HepG2 (cell line): Measurements from ENCODE around the gene GIPC1. TPM values are rescaled to one million over a fixed set of nuclear protein-coding genes. Genes with fewer than 3 reads are reported as not detected.

Experiments
- ATAC-seq: fragments of 200-7000 bp; cut with Tn5 transposase; 3 replicates; pipeline ENCODE4 v1.9.1; 2020; ENCODE audit warnings: mild to moderate bottlenecking, moderate library complexity
- BruUV-seq: library from RNA; stranded (reverse); fragments of 400-500 nt; replicated peaks from 2 replicates; lab custom pipeline; 2021; lab: Mats Ljungman, UMichigan
- CTCF ChIA-PET: fragments of 300-600 bp; formaldehyde crosslinking; extraction: SDS; loops from one replicate; lab custom pipeline; 2021; ENCODE audit warnings: low total read pairs, inconsistent platforms, low intra/inter-chr PET ratio; lab: Yijun Ruan, JAX
- POLR2A ChIA-PET: fragments of 350-600 bp; sonication (Branson Sonifier 250); formaldehyde crosslinking; loops from one replicate; lab custom pipeline; 2020; ENCODE audit warnings: antibody characterized with exemption, inconsistent platforms; lab: Yijun Ruan, JAX
- DNase-seq: peaks from one replicate; pipeline ENCODE4 v3.0.0-alpha.2; 2015; ENCODE audit warnings: low spot score
- FAIRE-seq: peaks from 3 replicates; lab custom pipeline; 2011; peaks lifted over from hg19 to GRCh38; lab: Jason Lieb, UNC
- H2AFZ ChIP-seq: one replicate; pipeline ENCODE4 v1.6.1; 2011; ENCODE audit warnings: low read length, inconsistent platforms
- H3K27ac ChIP-seq: fragments of 300-600 bp; 3 replicates; pipeline ENCODE4 v1.8.0; 2011; ENCODE audit warnings: mixed run types, mild to moderate bottlenecking, mixed read lengths, low read length, inconsistent platforms; ENCODE audit not compliant: insufficient read depth; ENCODE audit errors: extremely low read length
- H3K27me3 ChIP-seq, 2 experiments: fragments of 200-600 bp in 1 of 2; 2 replicates in 1 of 2; 3 replicates in 1 of 2; pipeline versions ENCODE4 v1.6.0 to v1.8.0; 2011; ENCODE audit warnings: low read length in 2 of 2, mild to moderate bottlenecking in 2 of 2, moderate library complexity in 2 of 2, inconsistent platforms in 1 of 2; ENCODE audit not compliant: insufficient read depth in 2 of 2, control insufficient read depth in 1 of 2
- H3K36me3 ChIP-seq, 2 experiments: fragments of 200-600 bp in 1 of 2; replicated peaks in 1 of 2; 2 replicates in 1 of 2; 3 replicates in 1 of 2; pipeline versions ENCODE4 v1.5.1 to v1.8.0; 2011; ENCODE audit warnings: low read length in 2 of 2, inconsistent platforms in 1 of 2; ENCODE audit not compliant: insufficient read depth in 2 of 2, control insufficient read depth in 1 of 2
- H3K4me1 ChIP-seq: 2 replicates; pipeline ENCODE4 v1.5.1; 2012; ENCODE audit warnings: low read length, inconsistent platforms; ENCODE audit not compliant: insufficient read depth
- H3K4me2 ChIP-seq: 2 replicates; pipeline ENCODE4 v1.6.0; 2011; ENCODE audit warnings: low read depth, low read length, inconsistent platforms
- H3K4me3 ChIP-seq, 3 experiments: fragments of 200-600 bp in 1 of 3; sonication (generic), shearing (Covaris generic) in 1 of 3; replicated peaks in 1 of 3; 2 replicates each; pipeline ENCODE4 v1.5.1; 2011 to 2016; ENCODE audit warnings: low read length in 3 of 3, inconsistent platforms in 2 of 3, low read depth in 2 of 3, mild to moderate bottlenecking in 2 of 3, control low read depth in 1 of 3, mixed read lengths in 1 of 3; ENCODE audit not compliant: insufficient read depth in 1 of 3
- H3K79me2 ChIP-seq: one replicate; pipeline ENCODE4 v1.6.1; 2011; ENCODE audit warnings: low read length, inconsistent platforms; ENCODE audit not compliant: insufficient read depth
- H3K9ac ChIP-seq: 2 replicates; pipeline ENCODE4 v1.6.0; 2011; ENCODE audit warnings: mild to moderate bottlenecking, low read depth, low read length, inconsistent platforms; ENCODE audit not compliant: insufficient read depth
- H3K9me3 ChIP-seq: 2 replicates; pipeline ENCODE4 v1.5.1; 2012; ENCODE audit warnings: mild to moderate bottlenecking, low read length
- H4K20me1 ChIP-seq: 2 replicates; pipeline ENCODE4 v1.6.0; 2011; ENCODE audit warnings: inconsistent platforms, mild to moderate bottlenecking, low read length, moderate library complexity; ENCODE audit not compliant: insufficient read depth
- AGO1 ChIP-seq: fragments of 200-400 bp; formaldehyde crosslinking; IDR thresholded peaks from 2 replicates; pipeline ENCODE4 v1.6.1; 2017; ENCODE audit warnings: mild to moderate bottlenecking, low read depth, low read length, moderate library complexity; ENCODE audit not compliant: poor library complexity, severe bottlenecking
- ARID2 ChIP-seq: sonication (generic); formaldehyde crosslinking; IDR thresholded peaks from 2 replicates; pipeline ENCODE4 v1.8.1; 2022; ENCODE audit warnings: mild to moderate bottlenecking, missing genetic modification reagents, borderline replicate concordance
- BHLHE40 ChIP-seq: IDR thresholded peaks from 2 replicates; pipeline ENCODE4 v1.6.1; 2011; ENCODE audit warnings: low read length, improper control_type of control experiment
- CREB3 ChIP-seq: sonication (generic); formaldehyde crosslinking; IDR thresholded peaks from 2 replicates; pipeline ENCODE4 v1.5.0; 2020; ENCODE audit warnings: missing genetic modification reagents
- ETS1 ChIP-seq: sonication (generic); formaldehyde crosslinking; IDR thresholded peaks from 2 replicates; pipeline ENCODE4 v1.4.0; 2020; ENCODE audit warnings: missing genetic modification reagents
- GFI1 ChIP-seq: sonication (generic); formaldehyde crosslinking; IDR thresholded peaks from 2 replicates; pipeline ENCODE4 v1.5.0; 2020; ENCODE audit warnings: missing genetic modification reagents, mild to moderate bottlenecking, borderline replicate concordance
- KDM4B ChIP-seq: sonication (generic); formaldehyde crosslinking; IDR thresholded peaks from 2 replicates; pipeline ENCODE4 v1.4.0; 2020; ENCODE audit warnings: missing genetic modification reagents
- MYC ChIP-seq: sonication (generic); formaldehyde crosslinking; IDR thresholded peaks from 2 replicates; pipeline ENCODE4 v1.9.0; 2021; ENCODE audit warnings: missing genetic modification reagents, borderline replicate concordance
- SIN3A ChIP-seq: IDR thresholded peaks from 2 replicates; pipeline ENCODE4 v1.6.1; 2011; ENCODE audit warnings: low read depth, mild to moderate bottlenecking, control low read depth, low read length, borderline replicate concordance
- SP140L ChIP-seq: sonication (generic); formaldehyde crosslinking; IDR thresholded peaks from 2 replicates; pipeline ENCODE4 v1.4.0; 2020; ENCODE audit warnings: missing genetic modification reagents, borderline replicate concordance
- TBL1XR1 ChIP-seq: fragments of 150-350 bp; IDR thresholded peaks from 2 replicates; pipeline ENCODE4 v1.6.1; 2014; ENCODE audit warnings: borderline replicate concordance, low read length; ENCODE audit not compliant: partially characterized antibody
- ZBTB14 ChIP-seq: sonication (generic); formaldehyde crosslinking; IDR thresholded peaks from 2 replicates; pipeline ENCODE4 v1.4.0; 2020; ENCODE audit warnings: missing genetic modification reagents
- ZBTB44 ChIP-seq: sonication (generic); formaldehyde crosslinking; IDR thresholded peaks from 2 replicates; pipeline ENCODE4 v1.4.0; 2020; ENCODE audit warnings: missing genetic modification reagents
- ZFP90 ChIP-seq: sonication (generic); formaldehyde crosslinking; IDR thresholded peaks from 2 replicates; pipeline ENCODE4 v1.8.0; 2022; ENCODE audit warnings: missing genetic modification reagents, mild to moderate bottlenecking, inconsistent platforms, borderline replicate concordance
- ZKSCAN1 ChIP-seq: fragments of 150-350 bp; IDR thresholded peaks from 2 replicates; pipeline ENCODE4 v1.6.1; 2014; ENCODE audit warnings: low read length
- ZMAT5 ChIP-seq: sonication (generic); formaldehyde crosslinking; IDR thresholded peaks from 2 replicates; pipeline ENCODE4 v1.5.0; 2020; ENCODE audit warnings: mild to moderate bottlenecking, low read depth, missing genetic modification reagents, borderline replicate concordance
- ZMYM3 ChIP-seq: sonication (generic); formaldehyde crosslinking; IDR thresholded peaks from 2 replicates; pipeline ENCODE4 v1.5.1; 2020; ENCODE audit warnings: mild to moderate bottlenecking, missing genetic modification reagents
- ZSCAN9 ChIP-seq: IDR thresholded peaks from 2 replicates; pipeline ENCODE4 v1.6.1; 2016; ENCODE audit warnings: borderline replicate concordance
- WGBS: methylation state at CpG from one replicate; pipeline ENCODE4 v1.1.6; 2017; ENCODE audit warnings: low lambda C conversion rate; 5-methylcytosine and 5-hydroxymethylcytosine counted together
- in situ Hi-C: cut with HindIII; loops from 2 replicates; pipeline ENCODE4 v1.10.0; 2017; ENCODE audit warnings: low pct_unique_long_range_greater_than_20kb; ENCODE audit not compliant: extremely low pct_ligation_motif_present
- intact Hi-C: fragments of 100-400 bp; cut with micrococcal nuclease; formaldehyde crosslinking; loops from one replicate; pipeline ENCODE4 v1.10.0; 2022; ENCODE audit not compliant: unreplicated experiment
- polyA plus RNA-seq, 8 experiments: library from polyadenylated mRNA; depleted of rRNA in 3 of 8; stranded (reverse) in 7 of 8; unstranded in 1 of 8; fragments of >200 nt; fragmentation: Illumina TruSeq in 4 of 8; extraction: Trizol in 4 of 8; gene quantifications; 2 replicates each; pipeline versions ENCODE4 v1.2.1 to v1.2.3, GENCODE V29; 2011 to 2016; ENCODE audit warnings: low read depth in 4 of 8, missing spikeins in 1 of 8, mixed read lengths in 1 of 8; ENCODE audit not compliant: insufficient read depth in 1 of 8
- total RNA-seq, 5 experiments: library from RNA; depleted of rRNA; stranded (reverse); fragments of >200 nt; fragmentation: Illumina TruSeq; extraction: Trizol; gene quantifications; 2 replicates each; pipeline ENCODE4 v1.2.3, GENCODE V29; 2016; ENCODE audit warnings: low read depth in 1 of 5

The GIPC1 gene
- total and polyA plus RNA-seq, 2 of the 13 experiments (the other 11 are each of a cell fraction or from before 2014, with no cell fraction given): 27.1 to 48.1 TPM

- POLR2A ChIA-PET: interaction anchor here (0.5 to 3.6 kb wide), 4 partner anchors 10 to 400 kb away, joined by 4 to 39 read pairs (median 4); partner anchors contain the start of gene DNAJB1
- WGBS: under 1% methylated on average over 28 of the region's 59 CpGs
- H3K79me2 ChIP-seq: peaks cover 38% of the 10 kb centered on the region
- peak; percentile 98 for ATAC-seq
- peak within 1 kb of the TSS; percentile 78 to 89 (median 85) for H3K4me3 ChIP-seq
- no peaks in the 10 kb centered on the region for H4K20me1 ChIP-seq
- peaks cover 28% of the 10 kb centered on the region for H3K4me1 ChIP-seq
- peak within 1 kb of the TSS; percentile 88 for H3K4me2 ChIP-seq
- peaks cover 0 to 6% of the 10 kb centered on the region in 2 experiments; a peak in 2 of 5 replicates for H3K36me3 ChIP-seq
- intact Hi-C loops (loop anchor here (1.0 kb wide), 1 partner anchor 9 kb away; no protein-coding TSS in a partner anchor), in situ Hi-C loops (no loop called here)
- H3K27me3 ChIP-seq: no peaks in the 10 kb centered on the region; a peak in 1 of 5 replicates
- FAIRE-seq: peak; percentile 93
- TSS peak; percentile 80 for BruUV-seq
- peak within 1 kb of the TSS; percentile 82 for H3K27ac ChIP-seq
- H3K9ac ChIP-seq: peak within 1 kb of the TSS; percentile 85
- no peaks in the 10 kb centered on the region for H3K9me3 ChIP-seq
- CTCF ChIA-PET: no interaction called here
- H2AFZ ChIP-seq: peak within 1 kb of the TSS; percentile 73
- peak; percentile 99 for DNase-seq
- TF ChIP-seq MYC (CRISPR knock-in tag): no peak
- 0 out of 2 replicates have a peak, but pooled peaks have one; percentile 13 for TF ChIP-seq ZMYM3 (CRISPR knock-in tag)
- peak; percentile 84 for TF ChIP-seq ZBTB14 (CRISPR knock-in tag)
- peak; percentile 42 for TF ChIP-seq AGO1
- TF ChIP-seq ZBTB44: no peak
- no peak; the same call in 1 of the 2 replicates for TF ChIP-seq SP140L (CRISPR knock-in tag)
- TF ChIP-seq CREB3 (CRISPR knock-in tag): no peak
- no peak for TF ChIP-seq ZKSCAN1
- TF ChIP-seq ARID2 (CRISPR knock-in tag): no peak
- TF ChIP-seq GFI1 (CRISPR knock-in tag): no peak
- no peak for TF ChIP-seq ZFP90 (CRISPR knock-in tag)
- TF ChIP-seq ZMAT5: no peak
- no peak; the same call in 1 of the 2 replicates for TF ChIP-seq ZSCAN9 (CRISPR knock-in tag)
- TF ChIP-seq ETS1 (CRISPR knock-in tag): no peak
- 0 out of 2 replicates have a peak, but pooled peaks have one; percentile 7 for TF ChIP-seq BHLHE40
- no peak for TF ChIP-seq KDM4B (CRISPR knock-in tag)
- no peak; the same call in 1 of the 2 replicates for TF ChIP-seq SIN3A
- TF ChIP-seq TBL1XR1: no peak
Observed at GRCh38 chr19:14529254-14530004, 33.5 kb upstream of the GIPC1 start, which contains the start of gene TECR. TSS of gene TECR (plus strand) at chr19:14529594. CDS start at chr19:14529697, 103 bp downstream.
